HEK293 (cell line): ENCODE data around the gene CCDC51.

Experiments used
- CTCF ChIP-seq: fragments of 450-650 bp; formaldehyde crosslinking; IDR thresholded peaks from 2 replicates; pipeline ENCODE4 v1.5.1; 2016; ENCODE audit warnings: missing biosample characterization, missing genetic modification characterization
- MYNN ChIP-seq: fragments of 450-650 bp; formaldehyde crosslinking; IDR thresholded peaks from 2 replicates; pipeline ENCODE4 v1.5.1; 2016; ENCODE audit warnings: missing biosample characterization, missing genetic modification characterization, borderline replicate concordance

- no peak for TF ChIP-seq MYNN
- no peak for TF ChIP-seq CTCF (tag by site-specific recombination)
These were observed 29.5 kb downstream of the CCDC51 start for GRCh38 chr3:48410205-48411040.
